Measurements from ENCODE around the gene POLR2F. TPM values are rescaled to one million over a fixed set of nuclear protein-coding genes. Genes with fewer than 3 reads are reported as not detected.

The POLR2F gene
- total RNA-seq, 1 experiment from 2014 or later = 116 TPM

GRCh38 chr22:37924386-37925065 lies 29.0 kb upstream of the POLR2F start:
- Mint-ChIP-seq H3K27ac (ENCODE audit: unreplicated experiment) (no peak overlapping the region), H3K4me3 (ENCODE audit: unreplicated experiment) (no peak overlapping the region), H3K9me3 (ENCODE audit: unreplicated experiment) (no peaks in the 10 kb centered on the region), H3K4me1 (ENCODE audit: low read depth, unreplicated experiment) (no peaks in the 10 kb centered on the region), H3K36me3 (ENCODE audit: insufficient read depth, unreplicated experiment) (peaks cover 45% of the 10 kb centered on the region), H3K27me3 (ENCODE audit: insufficient read depth, unreplicated experiment) (no peaks in the 10 kb centered on the region)
- H3K4me1 ChIP-seq = no peaks in the 10 kb centered on the region
- no peak for DNase-seq
- TF ChIP-seq CTCF (IDR thresholded peaks at IDR 0.05; ENCODE audit: insufficient read depth in 1 of 2, low read depth in 1 of 2, low read length in 1 of 2, severe bottlenecking in 1 of 2, unreplicated experiment in 1 of 2) = no peak
- no peak overlapping the region for H3K4me3 ChIP-seq (ENCODE audit: low read depth, low read length)
- ChIA-PET CTCF (no interaction called here), POLR2A (no interaction called here)
- intact Hi-C loops (cut with micrococcal nuclease; ENCODE audit: unreplicated experiment) = no loop called here
- BruUV-seq (replicated peaks) = no TSS peak
- H3K9me3 ChIP-seq = no peaks in the 10 kb centered on the region
- H3K36me3 ChIP-seq (ENCODE audit: control insufficient read depth, insufficient read depth, low read length) = no peaks in the 10 kb centered on the region; the same call in 1 of the 2 replicates
- H3K27me3 ChIP-seq (replicated peaks; ENCODE audit: control insufficient read depth, insufficient read depth, low read length) = no peaks in the 10 kb centered on the region

GRCh38 chr22:37925330-37925729 lies 28.2 kb upstream of the POLR2F start:
- no peak for TF ChIP-seq CTCF (IDR thresholded peaks at IDR 0.05; ENCODE audit: insufficient read depth in 1 of 2, low read depth in 1 of 2, low read length in 1 of 2, severe bottlenecking in 1 of 2, unreplicated experiment in 1 of 2)
- Histone ChIP-seq H3K4me1 (no peaks in the 10 kb centered on the region), H3K27me3 (replicated peaks; ENCODE audit: control insufficient read depth, insufficient read depth, low read length) (no peaks in the 10 kb centered on the region), H3K36me3 (ENCODE audit: control insufficient read depth, insufficient read depth, low read length) (no peaks in the 10 kb centered on the region; the same call in 1 of the 2 replicates), H3K9me3 (no peaks in the 10 kb centered on the region), H3K4me3 (ENCODE audit: low read depth, low read length) (no peak overlapping the region)
- H3K9me3 Mint-ChIP-seq (ENCODE audit: unreplicated experiment) = no peaks in the 10 kb centered on the region
- H3K27ac Mint-ChIP-seq (ENCODE audit: unreplicated experiment) = no peak overlapping the region
- no peak overlapping the region for H3K4me3 Mint-ChIP-seq (ENCODE audit: unreplicated experiment)
- ChIA-PET POLR2A (interaction anchor here (0.6 kb wide), 1 partner anchor 28 kb away, joined by 4 read pairs; the partner anchor contains the start of gene POLR2F), CTCF (no interaction called here)
- peaks cover 37% of the 10 kb centered on the region for H3K36me3 Mint-ChIP-seq (ENCODE audit: insufficient read depth, unreplicated experiment)
- H3K27me3 Mint-ChIP-seq (ENCODE audit: insufficient read depth, unreplicated experiment) = no peaks in the 10 kb centered on the region
- no peak for DNase-seq
- no peaks in the 10 kb centered on the region for H3K4me1 Mint-ChIP-seq (ENCODE audit: low read depth, unreplicated experiment)
- intact Hi-C loops (cut with micrococcal nuclease; ENCODE audit: unreplicated experiment) = no loop called here
- BruUV-seq (replicated peaks) = no TSS peak

DNA sequence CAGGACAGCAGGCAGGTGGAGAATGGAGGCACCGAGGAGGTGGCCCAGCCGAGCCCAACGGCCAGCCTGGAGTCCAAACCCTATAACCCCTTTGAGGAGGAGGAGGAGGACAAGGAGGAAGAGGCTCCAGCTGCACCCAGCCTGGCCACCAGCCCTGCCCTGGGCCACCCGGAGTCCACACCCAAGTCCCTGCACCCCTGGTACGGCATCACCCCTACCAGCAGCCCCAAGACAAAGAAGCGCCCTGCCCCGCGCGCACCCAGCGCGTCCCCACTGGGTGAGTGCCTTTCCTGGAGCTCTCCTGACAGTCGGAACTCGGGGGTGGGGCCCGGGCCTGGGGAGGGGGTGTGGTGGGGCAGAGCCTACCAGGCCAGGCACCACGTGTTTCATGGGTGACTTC lies 27.7 kb upstream of the POLR2F start:
- no peak for TF ChIP-seq CTCF (IDR thresholded peaks at IDR 0.05; ENCODE audit: insufficient read depth in 1 of 2, low read depth in 1 of 2, low read length in 1 of 2, severe bottlenecking in 1 of 2, unreplicated experiment in 1 of 2)
- Mint-ChIP-seq H3K4me1 (ENCODE audit: low read depth, unreplicated experiment) (no peaks in the 10 kb centered on the region), H3K36me3 (ENCODE audit: insufficient read depth, unreplicated experiment) (peaks cover 33% of the 10 kb centered on the region), H3K4me3 (ENCODE audit: unreplicated experiment) (no peak overlapping the region), H3K27me3 (ENCODE audit: insufficient read depth, unreplicated experiment) (no peaks in the 10 kb centered on the region), H3K27ac (ENCODE audit: unreplicated experiment) (no peak overlapping the region), H3K9me3 (ENCODE audit: unreplicated experiment) (no peaks in the 10 kb centered on the region)
- POLR2A ChIA-PET = interaction anchor here (0.6 kb wide), 1 partner anchor 28 kb away, joined by 4 read pairs; the partner anchor contains the start of gene POLR2F
- CTCF ChIA-PET = interaction anchor here (0.6 kb wide), 1 partner anchor 29 kb away, joined by 3 read pairs; no protein-coding TSS in a partner anchor
- intact Hi-C loops (cut with micrococcal nuclease; ENCODE audit: unreplicated experiment) = no loop called here
- no peaks in the 10 kb centered on the region for H3K4me1 ChIP-seq
- no peaks in the 10 kb centered on the region for H3K9me3 ChIP-seq
- H3K36me3 ChIP-seq (ENCODE audit: control insufficient read depth, insufficient read depth, low read length) = no peaks in the 10 kb centered on the region; the same call in 1 of the 2 replicates
- DNase-seq = no peak
- no peaks in the 10 kb centered on the region for H3K27me3 ChIP-seq (replicated peaks; ENCODE audit: control insufficient read depth, insufficient read depth, low read length)
- BruUV-seq (replicated peaks) = no TSS peak
- no peak overlapping the region for H3K4me3 ChIP-seq (ENCODE audit: low read depth, low read length)

All from Caco-2 (cell line).